ENCODE measurements around the gene ARHGDIA.
"Not testable (repeated sequence)": the region's sequence is repeated elsewhere in the genome, so short reads cannot be mapped to it uniquely, and the experiment has no call there.

DNA sequence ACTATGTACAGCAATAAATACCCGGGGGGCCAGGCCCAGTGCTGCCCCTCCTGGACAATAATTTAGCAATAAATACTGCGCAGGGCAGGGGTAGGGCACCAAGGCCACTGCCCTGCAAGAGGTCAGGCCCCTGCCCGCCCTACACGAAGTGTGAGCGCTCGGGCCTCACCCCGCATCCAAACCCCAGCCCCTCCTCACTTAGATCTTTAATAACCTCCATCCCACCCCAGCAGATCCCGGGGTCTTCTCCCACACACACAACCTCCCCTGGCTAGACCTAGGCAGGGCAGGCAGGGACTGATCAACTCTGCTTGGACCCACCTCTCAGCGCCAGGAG is 47.2 kb upstream of the ARHGDIA start:
- TF ChIP-seq POLR2A (IDR thresholded peaks at IDR 0.05; ENCODE audit: low read depth, low read length); POLR2AphosphoS5 (IDR thresholded peaks at IDR 0.05; ENCODE audit: low read depth, low read length); TAF1 (IDR thresholded peaks at IDR 0.05; ENCODE audit: borderline replicate concordance, low read depth, low read length): not testable (repeated sequence)
